Upper lobe of left lung (tissue), 4 donors: Measurements from ENCODE around the gene VPS13D.

Source experiments
- POLR2A ChIP-seq, 4 donors: fragments of 450-650 bp; IDR thresholded peaks; one replicate each; pipeline ENCODE4 v1.5.1; 2016 to 2017; ENCODE audit warnings: antibody characterized with exemption in 4 of 4, mild to moderate bottlenecking in 2 of 4
- POLR2AphosphoS5 ChIP-seq, 2 donors: sonication (generic); formaldehyde crosslinking; IDR thresholded peaks; one replicate each; pipeline ENCODE4 v1.5.1; 2017; ENCODE audit warnings: antibody characterized with exemption in 2 of 2
- TF ChIP-seq, protein P1 (sequence below), 6 experiments: fragments of 450-650 bp in 4 of 6; fragments of 200-600 bp in 2 of 6; sonication (generic) in 2 of 6; IDR thresholded peaks; one replicate each; pipeline ENCODE4 v1.5.1; 2016 to 2019; ENCODE audit warnings: antibody characterized with exemption in 6 of 6

GRCh38 chr1:12215118-12215961 lies 14.5 kb upstream of the VPS13D start:
- TF ChIP-seq POLR2A (IDR thresholded peaks at IDR 0.05) (no peak), POLR2AphosphoS5 (IDR thresholded peaks at IDR 0.05) (no peak)
- TF ChIP-seq, protein P1, sequence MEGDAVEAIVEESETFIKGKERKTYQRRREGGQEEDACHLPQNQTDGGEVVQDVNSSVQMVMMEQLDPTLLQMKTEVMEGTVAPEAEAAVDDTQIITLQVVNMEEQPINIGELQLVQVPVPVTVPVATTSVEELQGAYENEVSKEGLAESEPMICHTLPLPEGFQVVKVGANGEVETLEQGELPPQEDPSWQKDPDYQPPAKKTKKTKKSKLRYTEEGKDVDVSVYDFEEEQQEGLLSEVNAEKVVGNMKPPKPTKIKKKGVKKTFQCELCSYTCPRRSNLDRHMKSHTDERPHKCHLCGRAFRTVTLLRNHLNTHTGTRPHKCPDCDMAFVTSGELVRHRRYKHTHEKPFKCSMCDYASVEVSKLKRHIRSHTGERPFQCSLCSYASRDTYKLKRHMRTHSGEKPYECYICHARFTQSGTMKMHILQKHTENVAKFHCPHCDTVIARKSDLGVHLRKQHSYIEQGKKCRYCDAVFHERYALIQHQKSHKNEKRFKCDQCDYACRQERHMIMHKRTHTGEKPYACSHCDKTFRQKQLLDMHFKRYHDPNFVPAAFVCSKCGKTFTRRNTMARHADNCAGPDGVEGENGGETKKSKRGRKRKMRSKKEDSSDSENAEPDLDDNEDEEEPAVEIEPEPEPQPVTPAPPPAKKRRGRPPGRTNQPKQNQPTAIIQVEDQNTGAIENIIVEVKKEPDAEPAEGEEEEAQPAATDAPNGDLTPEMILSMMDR (IDR thresholded peaks at IDR 0.05), result no peak
